Osteocyte (in vitro differentiated cells): ENCODE data around the gene LTBP2. TPM values are rescaled to one million over a fixed set of nuclear protein-coding genes. Genes with fewer than 3 reads are reported as not detected.

Source experiments
- DNase-seq: peaks from one replicate; pipeline ENCODE4 v3.0.0; 2021; ENCODE audit warnings: mixed read lengths; ENCODE audit not compliant: unreplicated experiment; ENCODE audit errors: extremely low spot score
- H3K27ac Mint-ChIP-seq: one replicate; pipeline ENCODE4 v1.8.0; 2021; ENCODE audit warnings: mild to moderate bottlenecking, mixed read lengths; ENCODE audit not compliant: unreplicated experiment
- H3K27me3 Mint-ChIP-seq: one replicate; pipeline ENCODE4 v1.8.0; 2021; ENCODE audit warnings: mixed read lengths; ENCODE audit not compliant: unreplicated experiment
- H3K36me3 Mint-ChIP-seq: one replicate; pipeline ENCODE4 v1.8.0; 2021; ENCODE audit warnings: mixed read lengths; ENCODE audit not compliant: unreplicated experiment
- H3K4me1 Mint-ChIP-seq: one replicate; pipeline ENCODE4 v1.8.0; 2021; ENCODE audit warnings: mixed read lengths; ENCODE audit not compliant: unreplicated experiment
- H3K4me3 Mint-ChIP-seq: one replicate; pipeline ENCODE4 v1.8.0; 2021; ENCODE audit warnings: mild to moderate bottlenecking, moderate library complexity, mixed read lengths; ENCODE audit not compliant: unreplicated experiment
- H3K9me3 Mint-ChIP-seq: one replicate; pipeline ENCODE4 v1.8.0; 2021; ENCODE audit warnings: mixed read lengths; ENCODE audit not compliant: unreplicated experiment
- total RNA-seq: library from RNA; stranded (reverse); gene quantifications from 2 replicates; pipeline ENCODE4 v1.2.1, GENCODE V29; 2021
- TF ChIP-seq, protein P1 (sequence below): fragments of 200-600 bp; sonication (generic); IDR thresholded peaks from 2 replicates; pipeline ENCODE4 v1.5.0; 2021; ENCODE audit warnings: antibody characterized with exemption, mild to moderate bottlenecking, moderate library complexity

LTBP2 gene
- total RNA-seq, 1 donor from 2014 or later, result 377 TPM

DNA sequence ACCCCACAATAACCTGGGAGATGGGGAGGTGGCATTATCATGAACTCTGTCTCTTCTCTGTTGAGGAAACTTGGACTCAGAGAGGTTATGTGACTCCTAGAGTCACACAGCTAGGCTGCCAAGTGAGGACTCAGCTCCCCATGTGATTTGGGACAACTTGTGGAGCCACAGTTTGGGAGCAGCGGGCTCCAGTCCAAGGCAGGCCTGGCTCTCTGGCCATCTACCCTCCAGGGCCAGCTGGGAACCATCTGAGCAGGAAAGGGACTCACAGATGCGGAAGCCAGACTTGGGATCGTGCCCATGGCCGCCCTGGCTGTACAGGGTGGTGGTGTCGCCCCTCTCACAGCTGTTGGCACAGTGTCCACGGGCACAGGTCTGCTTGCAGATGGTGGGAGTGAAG lies 59.4 kb downstream of the LTBP2 start:
- Mint-ChIP-seq H3K4me3 (no peak overlapping the region), H3K4me1 (peaks cover 77% of the 10 kb centered on the region), H3K9me3 (no peaks in the 10 kb centered on the region), H3K27ac (peak overlapping the region; percentile 86), H3K36me3 (peaks cover 45% of the 10 kb centered on the region), H3K27me3 (no peaks in the 10 kb centered on the region)
- no peak for DNase-seq
- TF ChIP-seq, protein P1, sequence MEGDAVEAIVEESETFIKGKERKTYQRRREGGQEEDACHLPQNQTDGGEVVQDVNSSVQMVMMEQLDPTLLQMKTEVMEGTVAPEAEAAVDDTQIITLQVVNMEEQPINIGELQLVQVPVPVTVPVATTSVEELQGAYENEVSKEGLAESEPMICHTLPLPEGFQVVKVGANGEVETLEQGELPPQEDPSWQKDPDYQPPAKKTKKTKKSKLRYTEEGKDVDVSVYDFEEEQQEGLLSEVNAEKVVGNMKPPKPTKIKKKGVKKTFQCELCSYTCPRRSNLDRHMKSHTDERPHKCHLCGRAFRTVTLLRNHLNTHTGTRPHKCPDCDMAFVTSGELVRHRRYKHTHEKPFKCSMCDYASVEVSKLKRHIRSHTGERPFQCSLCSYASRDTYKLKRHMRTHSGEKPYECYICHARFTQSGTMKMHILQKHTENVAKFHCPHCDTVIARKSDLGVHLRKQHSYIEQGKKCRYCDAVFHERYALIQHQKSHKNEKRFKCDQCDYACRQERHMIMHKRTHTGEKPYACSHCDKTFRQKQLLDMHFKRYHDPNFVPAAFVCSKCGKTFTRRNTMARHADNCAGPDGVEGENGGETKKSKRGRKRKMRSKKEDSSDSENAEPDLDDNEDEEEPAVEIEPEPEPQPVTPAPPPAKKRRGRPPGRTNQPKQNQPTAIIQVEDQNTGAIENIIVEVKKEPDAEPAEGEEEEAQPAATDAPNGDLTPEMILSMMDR, result no peak

DNA sequence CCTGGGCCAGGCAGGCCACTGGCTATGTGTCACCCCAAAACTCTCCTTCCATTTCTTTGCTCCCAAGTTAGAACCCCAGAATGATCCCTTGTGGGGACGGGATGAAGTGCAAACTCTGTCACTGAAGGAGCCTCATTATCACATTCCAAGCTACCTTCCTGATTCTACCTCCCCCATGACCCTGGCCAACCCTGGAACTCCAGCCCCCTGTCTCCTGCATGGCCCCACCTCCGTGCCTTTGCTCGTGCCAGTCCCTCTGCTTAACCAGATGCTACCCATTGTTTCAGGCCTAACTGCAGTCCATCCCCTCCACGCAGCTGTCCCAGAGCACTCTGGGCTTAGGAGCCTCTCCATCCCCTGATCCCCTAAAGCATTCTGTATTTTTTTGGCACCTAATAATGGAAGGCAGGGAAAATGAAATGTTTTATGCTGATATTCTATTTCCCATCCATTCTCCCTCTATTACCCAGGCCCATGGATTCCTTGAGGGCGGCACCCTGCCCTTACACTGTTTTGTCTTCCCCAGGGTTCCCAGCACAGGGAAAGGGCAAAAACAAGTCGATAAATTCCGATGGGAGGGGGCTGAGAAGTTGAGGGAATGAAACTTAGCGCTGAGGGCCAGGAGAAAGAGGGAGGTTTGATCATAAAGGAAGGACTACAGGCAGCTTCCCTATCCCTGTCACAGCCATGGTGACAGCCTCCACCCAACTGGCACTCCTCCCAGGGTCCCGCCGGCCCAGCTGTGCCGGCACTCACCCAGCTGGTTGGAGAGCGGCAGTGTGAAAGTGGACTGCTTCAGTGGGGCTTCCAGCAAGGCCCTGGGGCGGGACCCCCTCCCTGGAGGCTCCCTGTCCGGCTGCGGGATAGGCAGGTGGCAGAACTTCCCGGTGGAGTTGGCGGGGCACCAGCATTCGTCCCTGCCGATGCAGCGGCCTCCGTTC lies 60.3 kb downstream of the LTBP2 start:
- Mint-ChIP-seq H3K4me3 (peak overlapping the region; percentile 44), H3K27me3 (no peaks in the 10 kb centered on the region), H3K27ac (peak overlapping the region; percentile 86), H3K4me1 (peaks cover 80% of the 10 kb centered on the region), H3K9me3 (no peaks in the 10 kb centered on the region), H3K36me3 (peaks cover 43% of the 10 kb centered on the region)
- TF ChIP-seq, protein P1, result no peak
- DNase-seq, result no peak

DNA sequence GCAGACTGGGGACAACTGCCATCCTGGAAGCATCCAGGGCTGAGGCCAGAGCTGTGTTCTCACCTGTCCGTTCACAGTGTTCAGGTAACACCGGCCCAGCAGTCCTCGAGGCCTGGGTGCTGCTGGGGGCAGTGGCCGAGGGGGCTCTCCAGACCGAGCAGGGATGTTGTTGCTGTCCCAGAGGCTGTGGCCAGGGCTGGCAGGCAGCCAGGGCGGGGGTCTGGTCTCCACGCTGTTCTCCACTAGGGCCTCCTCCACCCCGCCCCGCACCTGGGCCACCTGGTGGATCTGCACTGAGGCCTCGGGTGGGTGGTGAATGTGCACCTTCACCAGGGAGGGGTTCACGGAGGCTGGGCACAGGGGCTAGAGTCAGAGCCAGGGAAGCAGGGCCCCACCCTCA lies 61.0 kb downstream of the LTBP2 start:
- Mint-ChIP-seq H3K27ac (peak overlapping the region; percentile 86), H3K36me3 (peaks cover 41% of the 10 kb centered on the region), H3K4me1 (peaks cover 85% of the 10 kb centered on the region), H3K27me3 (no peaks in the 10 kb centered on the region), H3K9me3 (no peaks in the 10 kb centered on the region), H3K4me3 (no peak overlapping the region)
- TF ChIP-seq, protein P1, result no peak
- no peak for DNase-seq

DNA sequence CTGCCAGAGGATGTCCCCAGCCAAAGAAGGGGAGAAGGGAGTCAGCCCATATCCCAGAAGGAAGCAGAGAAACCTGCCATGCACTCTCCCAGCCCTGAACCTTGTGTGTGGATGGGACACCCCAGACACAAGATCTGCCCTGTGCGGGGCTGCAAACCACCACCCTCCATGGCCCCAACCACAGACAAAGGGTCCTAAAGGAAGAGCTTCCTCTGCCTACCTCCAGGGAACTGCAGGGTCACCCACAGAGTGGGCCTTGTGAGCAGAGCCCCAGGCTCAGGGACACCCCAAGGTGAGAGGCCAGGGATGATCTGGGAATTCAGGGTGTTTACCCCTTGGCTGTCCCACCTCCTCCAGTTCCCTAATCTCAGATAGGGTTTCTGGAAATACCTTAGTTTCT lies 62.0 kb downstream of the LTBP2 start:
- no peak overlapping the region for H3K4me3 Mint-ChIP-seq
- no peaks in the 10 kb centered on the region for H3K9me3 Mint-ChIP-seq
- H3K36me3 Mint-ChIP-seq, result peaks cover 40% of the 10 kb centered on the region
- DNase-seq, result no peak
- H3K27me3 Mint-ChIP-seq, result no peaks in the 10 kb centered on the region
- TF ChIP-seq, protein P1, result no peak
- peak overlapping the region; percentile 58 for H3K27ac Mint-ChIP-seq
- peaks cover 91% of the 10 kb centered on the region for H3K4me1 Mint-ChIP-seq

DNA sequence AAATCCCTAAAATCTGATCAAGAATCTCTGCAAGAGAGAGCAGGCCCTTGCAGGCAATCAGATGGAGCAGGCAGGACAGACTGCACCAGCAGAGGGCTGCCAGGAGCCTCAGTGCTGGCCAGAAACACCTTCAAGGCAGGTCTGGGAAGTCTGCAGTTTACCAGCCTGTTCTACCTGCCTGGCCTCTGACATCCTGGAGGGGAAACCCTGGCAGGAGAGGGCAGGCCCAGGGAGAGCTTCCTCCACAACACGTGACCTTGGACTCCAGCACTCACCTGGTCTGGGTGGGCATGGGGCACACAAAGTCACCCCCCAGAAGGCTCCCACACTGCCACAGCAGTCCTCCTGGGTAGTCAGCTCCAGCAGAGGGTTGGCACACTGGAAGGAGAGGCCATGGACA lies 62.4 kb downstream of the LTBP2 start:
- Mint-ChIP-seq H3K4me3 (no peak overlapping the region), H3K27me3 (no peaks in the 10 kb centered on the region), H3K27ac (peak overlapping the region; percentile 89), H3K9me3 (no peaks in the 10 kb centered on the region), H3K4me1 (peaks cover 91% of the 10 kb centered on the region), H3K36me3 (peaks cover 39% of the 10 kb centered on the region)
- no peak for DNase-seq
- TF ChIP-seq, protein P1, result peak; percentile 37
